HG02885 (cell line): ENCODE measurements around the gene CACNA1A.
"Not testable (repeated sequence)": the region's sequence is repeated elsewhere in the genome, so short reads cannot be mapped to it uniquely, and the experiment has no call there.

Experiments
- ATAC-seq: cut with Tn5 transposase; IDR thresholded peaks from one replicate; pipeline ENCODE4 v1.9.1; 2021; ENCODE audit warnings: mild to moderate bottlenecking; ENCODE audit not compliant: unreplicated experiment, poor library complexity

CACNA1A gene

GRCh38 chr19:13209484-13210338 is 296.6 kb downstream of the CACNA1A start:
- no peak for ATAC-seq

- peak; percentile 15 for ATAC-seq
Observed at GRCh38 chr19:13208672-13209483, 297.4 kb downstream of the CACNA1A start.

GRCh38 chr19:13207846-13208671 is 298.2 kb downstream of the CACNA1A start:
- peak; percentile 65 for ATAC-seq

- no peak for ATAC-seq
Observed at GRCh38 chr19:13207237-13207845, 298.9 kb downstream of the CACNA1A start.

- no peak for ATAC-seq
Observed at GRCh38 chr19:13206587-13206986, 299.7 kb downstream of the CACNA1A start.

- not testable (repeated sequence) for ATAC-seq
Observed at GRCh38 chr19:13202112-13202511, 304.2 kb downstream of the CACNA1A start.

- ATAC-seq, result no peak
Observed at GRCh38 chr19:13198634-13199033, 307.6 kb downstream of the CACNA1A start.

GRCh38 chr19:13195678-13196077 is 310.6 kb downstream of the CACNA1A start:
- no peak for ATAC-seq

- ATAC-seq, result no peak
Observed at GRCh38 chr19:13190781-13191540, 315.3 kb downstream of the CACNA1A start.

- no peak for ATAC-seq
Observed at GRCh38 chr19:13189600-13189999, 316.7 kb downstream of the CACNA1A start.

GRCh38 chr19:13187419-13187818 is 318.9 kb downstream of the CACNA1A start:
- no peak for ATAC-seq

GRCh38 chr19:13186688-13187087 is 319.6 kb downstream of the CACNA1A start:
- not testable (repeated sequence) for ATAC-seq

GRCh38 chr19:13185763-13186657 is 320.3 kb downstream of the CACNA1A start:
- ATAC-seq, result not testable (repeated sequence)

- not testable (repeated sequence) for ATAC-seq
Observed at GRCh38 chr19:13184926-13185325, 321.4 kb downstream of the CACNA1A start.

GRCh38 chr19:13181747-13182388 is 324.4 kb downstream of the CACNA1A start:
- no peak for ATAC-seq

- ATAC-seq, result not testable (repeated sequence)
Observed at GRCh38 chr19:13178291-13178690, 328.0 kb downstream of the CACNA1A start.

GRCh38 chr19:13177584-13177983 is 328.7 kb downstream of the CACNA1A start:
- not testable (repeated sequence) for ATAC-seq

- no peak for ATAC-seq
Observed at GRCh38 chr19:13176345-13176744, 329.9 kb downstream of the CACNA1A start.
